GM18858 (cell line): ENCODE measurements around the gene ATP23.
A peak's percentile ranks its signal among the peaks of the same experiment; 100 is the strongest.

ENCODE experiments used
- ATAC-seq: cut with Tn5 transposase; IDR thresholded peaks from one replicate; pipeline ENCODE4 v1.9.1; 2021; ENCODE audit not compliant: unreplicated experiment

The ATP23 gene

GRCh38 chr12:57941165-57941894, at the start of gene ATP23:
Gene ATP23, plus strand, starts transcription at chr12:57941567. Its CDS starts 135 bp downstream, at chr12:57941702.
- ATAC-seq = peak; percentile 80

DNA sequence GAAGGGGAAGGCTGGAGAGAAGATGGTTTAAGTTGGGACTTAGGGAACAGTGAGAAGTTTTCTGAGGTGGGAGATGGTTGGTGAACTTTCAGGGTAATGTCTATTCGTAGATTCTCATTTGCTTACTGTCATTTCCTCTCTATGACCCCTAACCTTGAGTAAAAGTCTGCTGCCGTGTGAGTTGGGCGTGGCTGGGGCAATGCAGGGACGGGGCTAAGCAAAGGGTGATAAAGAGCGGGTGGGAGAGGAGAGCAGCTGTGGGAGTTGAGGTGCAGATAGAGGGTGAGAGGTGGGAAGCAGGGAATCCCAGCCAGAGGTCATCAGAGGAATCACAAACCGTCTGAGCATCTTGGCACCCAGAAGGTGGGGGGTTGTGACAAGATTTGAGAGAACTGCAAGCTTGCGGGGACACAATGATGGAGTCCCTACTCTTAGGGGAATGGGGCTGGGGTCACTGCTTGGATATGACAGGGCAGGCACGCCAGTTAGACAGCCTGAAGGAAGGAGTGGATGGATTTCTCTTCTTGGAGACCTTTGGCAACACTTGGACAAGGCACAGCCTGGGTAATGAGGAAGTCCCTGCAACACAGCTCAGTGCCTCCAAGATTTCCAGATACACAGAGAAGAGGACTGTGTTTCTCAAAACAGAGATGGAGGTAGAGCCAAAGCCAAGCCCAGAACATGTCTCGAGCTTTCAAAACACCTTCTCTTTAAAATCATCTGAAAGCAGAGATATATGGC, 49.0 kb upstream of the ATP23 start:
- no peak for ATAC-seq

DNA sequence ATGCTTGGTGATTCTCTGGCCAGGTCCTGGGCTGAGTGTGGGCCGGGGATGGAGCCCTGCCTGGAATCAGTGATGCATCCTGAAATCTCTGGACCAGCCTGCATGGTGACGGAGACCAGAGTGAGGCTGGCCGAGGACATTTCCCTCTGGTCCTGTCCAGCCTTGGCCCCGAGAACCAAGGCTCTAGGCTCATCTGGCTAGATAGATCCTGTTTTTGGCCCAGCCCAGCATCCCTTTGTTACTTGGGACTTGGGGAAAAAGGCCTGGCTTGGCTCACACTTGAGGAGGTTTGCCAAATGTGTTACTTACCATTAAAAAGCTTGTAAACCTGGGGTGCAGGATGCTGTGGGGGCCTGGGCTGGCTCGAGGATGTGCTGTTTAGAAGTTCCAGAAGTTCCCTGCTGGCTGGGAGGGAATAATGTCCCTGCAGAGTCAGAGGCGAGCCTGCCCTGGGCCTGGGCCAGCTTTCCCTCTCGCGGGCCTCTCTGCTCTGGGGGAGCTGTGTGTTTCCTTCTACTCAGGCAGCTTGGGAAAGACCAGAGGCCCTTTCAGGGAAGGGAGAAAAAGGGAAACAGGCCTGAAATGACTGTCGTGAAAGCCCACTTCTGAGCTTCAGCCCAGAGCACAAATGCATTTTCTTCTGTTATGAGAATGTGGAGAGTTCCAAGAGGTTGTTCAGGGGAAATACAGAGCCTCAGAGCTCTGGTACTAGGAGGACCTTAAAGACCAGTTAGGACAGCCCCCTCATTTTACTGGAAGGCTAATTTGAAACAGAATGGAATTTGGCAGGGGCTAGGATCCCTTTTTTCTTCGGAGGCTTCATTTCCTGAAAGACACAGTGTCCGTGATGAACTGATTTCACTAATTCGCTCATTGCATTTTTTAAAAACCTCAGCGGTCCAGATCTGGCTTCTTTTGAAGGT, 47.7 kb upstream of the ATP23 start:
- ATAC-seq = no peak

- no peak for ATAC-seq
Observed at GRCh38 chr12:57894399-57895292, 46.7 kb upstream of the ATP23 start.

GRCh38 chr12:57895389-57896114, 45.8 kb upstream of the ATP23 start:
- no peak for ATAC-seq

- no peak for ATAC-seq
Observed at GRCh38 chr12:57896115-57896433, 45.3 kb upstream of the ATP23 start.

GRCh38 chr12:57896434-57897201, 44.7 kb upstream of the ATP23 start:
- no peak for ATAC-seq

DNA sequence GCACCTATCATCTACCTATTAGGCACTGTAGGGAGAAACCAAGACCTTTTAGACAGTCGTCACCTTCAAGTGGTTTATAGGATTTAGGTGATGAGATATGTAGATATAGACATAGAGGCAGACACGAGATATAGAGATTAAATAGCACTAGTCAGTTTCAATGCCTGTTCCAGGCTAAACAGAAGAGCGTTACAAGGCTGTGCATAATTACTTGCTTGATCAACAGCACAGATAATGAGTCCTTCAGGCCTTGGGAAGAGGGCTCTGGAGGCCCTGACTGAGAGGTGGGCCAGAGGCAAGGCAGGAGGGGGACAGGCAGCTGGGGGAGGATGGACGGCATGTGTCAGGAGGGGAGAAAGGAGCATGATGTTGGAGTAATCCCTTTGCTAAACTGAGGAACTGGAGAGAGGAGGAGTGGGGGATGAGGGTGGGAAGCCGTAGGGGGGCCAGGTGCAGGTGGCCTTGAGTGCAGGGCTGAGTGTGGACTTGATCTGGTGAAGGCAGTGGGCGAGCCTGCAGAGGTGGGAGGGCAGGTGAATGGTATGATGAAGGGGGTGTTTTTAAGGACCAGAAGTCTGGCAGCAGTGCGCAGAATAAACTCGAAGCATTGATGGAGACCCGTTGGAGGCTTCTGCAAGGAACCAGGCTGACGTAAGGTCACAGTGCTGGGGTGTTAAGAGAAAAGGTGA, 43.9 kb upstream of the ATP23 start:
- ATAC-seq = no peak

DNA sequence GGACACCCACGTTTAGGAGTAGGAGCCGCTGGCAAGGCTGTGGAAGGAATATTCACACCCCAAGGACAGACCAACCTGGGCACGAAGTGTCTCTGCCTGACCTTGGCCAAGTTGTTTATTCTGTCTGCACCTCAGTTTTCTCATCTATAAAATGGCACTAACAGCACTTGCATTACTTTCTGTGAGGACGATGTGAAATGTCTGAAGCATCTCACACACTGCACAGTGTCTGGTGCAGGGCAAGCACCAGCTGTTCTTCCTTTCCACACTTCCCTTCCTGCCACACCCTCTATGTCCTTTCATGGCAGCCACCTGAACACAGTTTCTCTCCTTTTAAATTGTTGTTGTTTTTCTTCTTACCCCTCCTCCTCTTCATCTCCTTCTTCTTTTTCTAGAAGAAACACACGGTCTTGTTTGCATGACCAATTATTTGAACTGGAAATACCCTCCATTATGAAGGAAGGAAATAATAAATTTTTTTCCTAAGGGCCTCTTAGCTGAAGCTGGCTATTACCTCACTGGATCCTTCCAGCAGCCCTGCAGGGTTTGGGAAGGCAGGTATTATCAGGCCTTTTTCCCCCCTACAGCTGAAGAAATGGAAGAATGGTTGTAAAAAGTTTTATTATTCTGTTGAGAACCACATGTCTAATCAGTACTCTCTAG, 42.9 kb upstream of the ATP23 start:
- no peak for ATAC-seq

GRCh38 chr12:57899010-57899662, 42.2 kb upstream of the ATP23 start:
- peak; percentile 79 for ATAC-seq

DNA sequence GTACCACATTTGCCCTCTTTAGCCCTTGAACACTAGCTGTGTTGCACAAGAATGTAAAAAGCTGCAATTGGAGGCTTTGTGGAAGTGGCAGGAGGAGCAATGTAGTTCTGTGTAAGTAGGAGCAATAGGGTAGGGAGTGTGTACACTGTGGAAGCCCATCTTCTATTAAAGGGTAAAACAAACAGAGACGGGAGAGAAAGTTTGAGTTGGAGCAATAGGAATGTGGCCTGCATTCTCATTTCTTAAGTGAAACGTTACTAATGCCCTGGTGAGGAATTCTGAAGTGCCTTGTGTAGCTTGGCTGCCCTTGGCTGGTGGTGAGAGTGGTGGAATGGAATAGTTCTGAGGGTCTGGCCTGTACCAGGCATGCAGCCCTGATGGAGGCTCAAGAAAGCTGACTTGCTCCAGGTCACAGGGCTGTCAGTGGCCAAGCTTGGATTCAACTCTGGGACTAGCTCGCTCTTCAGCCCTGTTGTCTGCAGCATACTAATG, 38.8 kb upstream of the ATP23 start:
- no peak for ATAC-seq

- ATAC-seq = no peak
Observed at GRCh38 chr12:57904426-57904825, 36.9 kb upstream of the ATP23 start.

DNA sequence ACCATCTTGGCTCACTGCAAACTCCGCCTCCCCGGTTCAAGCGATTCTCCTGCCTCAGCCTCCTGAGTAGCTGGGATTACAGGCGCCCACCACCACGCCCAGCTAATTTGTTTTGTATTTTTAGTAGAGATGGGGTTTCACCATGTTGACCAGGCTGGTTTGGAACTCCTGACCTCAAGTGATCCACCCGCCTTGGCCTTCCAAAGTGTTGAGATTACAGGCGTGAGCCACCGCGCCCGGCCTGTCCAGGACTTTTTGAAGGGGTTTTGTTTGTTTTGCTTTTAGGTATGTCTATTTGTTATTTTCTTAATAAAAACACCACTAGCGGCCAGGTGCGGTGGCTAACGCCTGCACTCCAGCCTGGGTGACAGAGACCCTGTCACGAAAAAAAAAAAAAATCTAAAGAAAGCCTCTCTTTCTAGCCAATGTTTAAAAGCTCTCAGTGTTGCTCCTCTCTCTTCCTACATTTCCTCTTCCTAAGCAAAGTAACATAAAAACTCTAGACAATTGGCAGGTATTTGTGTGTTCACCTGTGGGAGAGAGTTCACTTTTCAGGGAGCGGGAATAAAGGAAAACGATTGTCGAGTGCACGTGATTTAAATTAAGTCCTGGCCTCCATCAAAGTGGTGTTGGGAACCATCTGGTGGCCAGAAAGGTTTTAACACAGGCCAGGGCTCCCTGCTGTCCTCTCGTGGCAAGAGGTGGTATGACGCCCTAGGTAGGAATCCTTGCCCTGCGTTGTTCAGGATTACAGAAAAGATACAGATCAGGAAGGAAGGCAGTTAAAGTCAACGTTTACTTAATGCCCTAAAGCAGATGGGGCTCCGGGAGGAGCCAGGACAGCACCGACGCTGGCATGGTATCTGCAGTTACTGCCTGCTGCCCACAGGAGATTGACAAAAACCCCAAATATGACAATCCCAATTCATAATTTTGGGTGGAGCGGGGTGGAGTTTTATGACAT, 36.2 kb upstream of the ATP23 start:
- ATAC-seq = peak; percentile 82

- no peak for ATAC-seq
Observed at GRCh38 chr12:57905812-57906475, 35.4 kb upstream of the ATP23 start.

GRCh38 chr12:57906821-57907220, 34.5 kb upstream of the ATP23 start:
- no peak for ATAC-seq

DNA sequence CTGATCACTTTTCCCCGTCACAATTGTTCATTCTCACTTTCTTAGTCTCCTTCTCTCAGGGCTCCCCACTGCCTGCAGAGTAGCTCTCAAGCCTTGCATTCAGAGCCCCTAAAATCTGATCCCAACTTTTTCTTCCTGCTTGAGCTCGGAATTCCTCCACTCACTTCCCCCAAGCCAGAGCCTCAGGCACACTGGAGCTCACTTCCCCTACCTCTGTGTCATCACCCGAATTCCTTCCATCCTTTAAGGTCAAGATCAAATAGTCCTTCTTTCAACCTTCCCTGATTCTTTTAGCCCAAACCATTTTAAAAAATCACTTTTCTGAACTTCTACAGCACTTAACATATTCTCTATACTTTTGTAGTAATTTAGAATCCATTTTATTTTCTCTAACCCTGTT, 34.1 kb upstream of the ATP23 start:
- no peak for ATAC-seq
